Karpas-422 (cell line): ENCODE measurements around the gene APOA1. TPM values are rescaled to one million over a fixed set of nuclear protein-coding genes. Genes with fewer than 3 reads are reported as not detected.

Experiments
- DNase-seq: peaks from one replicate; pipeline ENCODE4 v3.0.0-alpha.2; 2015
- H2AFZ ChIP-seq: fragments of 200-600 bp; sonication (generic); 2 replicates; pipeline ENCODE4 v1.6.1; 2014; ENCODE audit warnings: antibody characterized with exemption, low read length, mixed read lengths
- H3K27ac ChIP-seq: fragments of 200-600 bp; sonication (generic); 2 replicates; pipeline ENCODE4 v1.5.1; 2014; ENCODE audit warnings: mild to moderate bottlenecking, low read length, moderate library complexity
- H3K27me3 ChIP-seq: fragments of 200-600 bp; sonication (generic); 2 replicates; pipeline ENCODE4 v1.6.1; 2014; ENCODE audit warnings: low read length, mixed read lengths
- H3K36me3 ChIP-seq: fragments of 200-600 bp; sonication (generic); 2 replicates; pipeline ENCODE4 v1.6.1; 2014; ENCODE audit warnings: low read length, mixed read lengths; ENCODE audit not compliant: insufficient read depth
- H3K4me1 ChIP-seq: fragments of 200-600 bp; sonication (generic); 2 replicates; pipeline ENCODE4 v1.6.1; 2014; ENCODE audit warnings: mild to moderate bottlenecking, low read length, mixed read lengths
- H3K4me2 ChIP-seq: fragments of 200-600 bp; sonication (generic); 2 replicates; pipeline ENCODE4 v1.6.1; 2014; ENCODE audit warnings: low read length, low read depth, mild to moderate bottlenecking; ENCODE audit not compliant: poor library complexity, severe bottlenecking
- H3K4me3 ChIP-seq: fragments of 200-600 bp; sonication (generic); 2 replicates; pipeline ENCODE4 v1.5.1; 2014; ENCODE audit warnings: mild to moderate bottlenecking, antibody characterized with exemption, low read length, mixed read lengths
- H3K79me2 ChIP-seq: fragments of 200-600 bp; sonication (generic); 2 replicates; pipeline ENCODE4 v1.6.1; 2014; ENCODE audit warnings: mild to moderate bottlenecking, low read length, mixed read lengths
- H3K9ac ChIP-seq: fragments of 200-600 bp; sonication (generic); 2 replicates; pipeline ENCODE4 v1.6.0; 2014; ENCODE audit warnings: low read length
- H3K9me2 ChIP-seq: fragments of 200-600 bp; sonication (generic), shearing (Covaris generic); replicated peaks from 2 replicates; pipeline ENCODE4 v1.6.0; 2014; ENCODE audit warnings: mild to moderate bottlenecking, low read length, moderate library complexity; ENCODE audit not compliant: insufficient read depth
- H3K9me3 ChIP-seq: fragments of 300-700, 200-600 bp; sonication (generic); 2 replicates; pipeline ENCODE4 v1.6.1; 2014; ENCODE audit warnings: low read length, mixed read lengths
- H4K20me1 ChIP-seq: fragments of 200-600 bp; sonication (generic); 2 replicates; pipeline ENCODE4 v1.6.1; 2014; ENCODE audit warnings: mild to moderate bottlenecking, antibody characterized with exemption, low read length, low read depth; ENCODE audit not compliant: insufficient read depth
- total RNA-seq: library from RNA; depleted of rRNA; stranded (reverse); fragments of >200 nt; shearing (Covaris generic); gene quantifications from 2 replicates; pipeline ENCODE4 v1.2.3, GENCODE V29; 2014; ENCODE audit warnings: low replicate concordance; rRNA removed

Gene APOA1
- not detected in 2 replicates for total RNA-seq

GRCh38 chr11:116837231-116838091 lies at the start of gene APOA1:
Gene APOA1 (minus strand): TSS chr11:116837622. CDS start chr11:116837387, 235 bp downstream.
- H3K9me2 ChIP-seq, result no peaks in the 10 kb centered on the region
- H3K4me3 ChIP-seq, result no peak within 1 kb of the TSS
- H3K4me2 ChIP-seq, result no peak within 1 kb of the TSS
- H3K36me3 ChIP-seq, result no peaks in the 10 kb centered on the region
- H3K27ac ChIP-seq, result no peak within 1 kb of the TSS
- no peaks in the 10 kb centered on the region for H3K9me3 ChIP-seq
- H4K20me1 ChIP-seq, result no peaks in the 10 kb centered on the region
- no peak within 1 kb of the TSS for H2AFZ ChIP-seq
- H3K27me3 ChIP-seq, result no peaks in the 10 kb centered on the region
- DNase-seq, result no peak
- H3K79me2 ChIP-seq, result no peaks in the 10 kb centered on the region
- H3K4me1 ChIP-seq, result peaks cover 7% of the 10 kb centered on the region
- no peak within 1 kb of the TSS for H3K9ac ChIP-seq

GRCh38 chr11:116885951-116886655 lies 48.7 kb upstream of the APOA1 start:
- no peak overlapping the region for H3K9ac ChIP-seq
- H3K79me2 ChIP-seq, result no peaks in the 10 kb centered on the region
- H4K20me1 ChIP-seq, result no peaks in the 10 kb centered on the region
- H3K27me3 ChIP-seq, result no peaks in the 10 kb centered on the region
- H2AFZ ChIP-seq, result no peak overlapping the region
- no peak for DNase-seq
- no peaks in the 10 kb centered on the region for H3K4me1 ChIP-seq
- H3K4me2 ChIP-seq, result no peak overlapping the region
- no peaks in the 10 kb centered on the region for H3K36me3 ChIP-seq
- H3K4me3 ChIP-seq, result no peak overlapping the region
- no peaks in the 10 kb centered on the region for H3K9me2 ChIP-seq
- H3K9me3 ChIP-seq, result no peaks in the 10 kb centered on the region
- H3K27ac ChIP-seq, result no peak overlapping the region

- H4K20me1 ChIP-seq, result no peaks in the 10 kb centered on the region
- H3K4me3 ChIP-seq, result no peak overlapping the region
- H3K4me2 ChIP-seq, result no peak overlapping the region
- no peak overlapping the region for H3K27ac ChIP-seq
- H3K9me3 ChIP-seq, result no peaks in the 10 kb centered on the region
- H3K79me2 ChIP-seq, result no peaks in the 10 kb centered on the region
- H3K4me1 ChIP-seq, result no peaks in the 10 kb centered on the region
- H3K9me2 ChIP-seq, result no peaks in the 10 kb centered on the region
- no peaks in the 10 kb centered on the region for H3K27me3 ChIP-seq
- DNase-seq, result no peak
- H2AFZ ChIP-seq, result no peak overlapping the region
- no peak overlapping the region for H3K9ac ChIP-seq
- H3K36me3 ChIP-seq, result no peaks in the 10 kb centered on the region
These were observed 45.0 kb upstream of the APOA1 start for GRCh38 chr11:116882386-116882785.

GRCh38 chr11:116881143-116881542 lies 43.7 kb upstream of the APOA1 start:
- H3K27me3 ChIP-seq, result no peaks in the 10 kb centered on the region
- no peaks in the 10 kb centered on the region for H3K4me1 ChIP-seq
- no peaks in the 10 kb centered on the region for H3K9me2 ChIP-seq
- no peak for DNase-seq
- H3K4me2 ChIP-seq, result no peak overlapping the region
- H4K20me1 ChIP-seq, result no peaks in the 10 kb centered on the region
- H2AFZ ChIP-seq, result no peak overlapping the region
- H3K79me2 ChIP-seq, result no peaks in the 10 kb centered on the region
- no peak overlapping the region for H3K27ac ChIP-seq
- H3K9ac ChIP-seq, result no peak overlapping the region
- H3K9me3 ChIP-seq, result no peaks in the 10 kb centered on the region
- H3K4me3 ChIP-seq, result no peak overlapping the region
- H3K36me3 ChIP-seq, result no peaks in the 10 kb centered on the region

GRCh38 chr11:116879800-116880625 lies 42.6 kb upstream of the APOA1 start:
- Histone ChIP-seq H3K79me2 (no peaks in the 10 kb centered on the region), H2AFZ (no peak overlapping the region), H4K20me1 (no peaks in the 10 kb centered on the region), H3K9ac (no peak overlapping the region), H3K4me2 (no peak overlapping the region), H3K4me1 (no peaks in the 10 kb centered on the region), H3K9me2 (no peaks in the 10 kb centered on the region), H3K27me3 (no peaks in the 10 kb centered on the region), H3K4me3 (no peak overlapping the region), H3K36me3 (no peaks in the 10 kb centered on the region), H3K27ac (no peak overlapping the region), H3K9me3 (no peaks in the 10 kb centered on the region)
- DNase-seq, result peak; percentile 53

- no peak overlapping the region for H3K4me2 ChIP-seq
- H3K4me1 ChIP-seq, result no peaks in the 10 kb centered on the region
- H3K9me3 ChIP-seq, result no peaks in the 10 kb centered on the region
- H3K9me2 ChIP-seq, result no peaks in the 10 kb centered on the region
- no peak overlapping the region for H3K4me3 ChIP-seq
- H3K36me3 ChIP-seq, result no peaks in the 10 kb centered on the region
- H3K9ac ChIP-seq, result no peak overlapping the region
- H3K27me3 ChIP-seq, result no peaks in the 10 kb centered on the region
- no peak overlapping the region for H3K27ac ChIP-seq
- no peaks in the 10 kb centered on the region for H4K20me1 ChIP-seq
- no peak overlapping the region for H2AFZ ChIP-seq
- no peaks in the 10 kb centered on the region for H3K79me2 ChIP-seq
- no peak for DNase-seq
These were observed 39.2 kb upstream of the APOA1 start for GRCh38 chr11:116876656-116877055.

- Histone ChIP-seq H2AFZ (no peak overlapping the region), H3K4me3 (no peak overlapping the region), H3K4me2 (no peak overlapping the region), H3K79me2 (no peaks in the 10 kb centered on the region), H3K9ac (no peak overlapping the region), H3K27ac (no peak overlapping the region), H3K27me3 (no peaks in the 10 kb centered on the region), H4K20me1 (no peaks in the 10 kb centered on the region), H3K4me1 (no peaks in the 10 kb centered on the region), H3K36me3 (no peaks in the 10 kb centered on the region), H3K9me3 (no peaks in the 10 kb centered on the region), H3K9me2 (no peaks in the 10 kb centered on the region)
- no peak for DNase-seq
These were observed 37.8 kb upstream of the APOA1 start for GRCh38 chr11:116875194-116875593.

GRCh38 chr11:116874251-116874650 lies 36.8 kb upstream of the APOA1 start:
- Histone ChIP-seq H3K4me2 (no peak overlapping the region), H3K9me3 (no peaks in the 10 kb centered on the region), H3K27me3 (no peaks in the 10 kb centered on the region), H3K9ac (no peak overlapping the region), H3K9me2 (no peaks in the 10 kb centered on the region), H3K36me3 (no peaks in the 10 kb centered on the region), H3K27ac (no peak overlapping the region), H3K79me2 (no peaks in the 10 kb centered on the region), H4K20me1 (no peaks in the 10 kb centered on the region), H3K4me1 (no peaks in the 10 kb centered on the region), H3K4me3 (no peak overlapping the region), H2AFZ (no peak overlapping the region)
- no peak for DNase-seq
